Measurements from ENCODE around the gene SLC4A4.

GRCh38 chr4:71498002-71498401, 159.2 kb downstream of the SLC4A4 start:
- TF ChIP-seq POLR2A (IDR thresholded peaks at IDR 0.05) (no peak), CTCF (IDR thresholded peaks at IDR 0.05) (no peak), POLR2AphosphoS5 (IDR thresholded peaks at IDR 0.05) (no peak), EP300 (IDR thresholded peaks at IDR 0.05) (no peak)

Measured in suprapubic skin (tissue), 4 donors.